ENCODE measurements around the gene GCNT3. TPM values are rescaled to one million over a fixed set of nuclear protein-coding genes. Genes with fewer than 3 reads are reported as not detected.

The GCNT3 gene
- total RNA-seq, 4 donors from 2014 or later = 1.5 TPM; not detected in 3

DNA sequence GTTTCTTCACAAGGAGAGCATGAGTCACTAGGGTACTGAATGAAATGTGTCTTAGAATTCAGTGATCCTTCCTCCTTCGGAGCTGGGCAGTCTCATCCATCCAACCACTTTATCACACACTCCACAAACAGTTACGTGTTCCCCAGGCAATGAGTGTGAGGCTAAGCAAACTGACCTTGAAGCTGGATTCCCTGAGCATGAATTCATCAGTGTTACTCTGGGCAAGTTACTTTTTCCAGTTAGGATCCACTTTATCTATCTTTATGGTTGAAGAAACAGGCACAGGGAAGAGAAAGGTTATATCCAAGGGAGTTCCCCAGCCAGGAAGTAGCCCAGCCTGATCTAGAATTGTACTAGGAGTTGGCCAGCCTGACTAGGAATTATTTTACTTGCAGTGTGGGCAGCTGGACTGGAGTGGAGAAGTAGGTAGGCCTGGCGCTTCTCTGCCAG is 17.1 kb upstream of the GCNT3 start:
- no peak for DNase-seq (ENCODE audit: low spot score in 2 of 2)
- WGBS, 2 donors = 55 to 59% methylated on average over 3 of the region's 3 CpGs
- no peak overlapping the region for H3K4me3 ChIP-seq (ENCODE audit: low read depth, poor library complexity, severe bottlenecking)
- TF ChIP-seq POLR2A (IDR thresholded peaks at IDR 0.05) = no peak
- TF ChIP-seq, protein P1, sequence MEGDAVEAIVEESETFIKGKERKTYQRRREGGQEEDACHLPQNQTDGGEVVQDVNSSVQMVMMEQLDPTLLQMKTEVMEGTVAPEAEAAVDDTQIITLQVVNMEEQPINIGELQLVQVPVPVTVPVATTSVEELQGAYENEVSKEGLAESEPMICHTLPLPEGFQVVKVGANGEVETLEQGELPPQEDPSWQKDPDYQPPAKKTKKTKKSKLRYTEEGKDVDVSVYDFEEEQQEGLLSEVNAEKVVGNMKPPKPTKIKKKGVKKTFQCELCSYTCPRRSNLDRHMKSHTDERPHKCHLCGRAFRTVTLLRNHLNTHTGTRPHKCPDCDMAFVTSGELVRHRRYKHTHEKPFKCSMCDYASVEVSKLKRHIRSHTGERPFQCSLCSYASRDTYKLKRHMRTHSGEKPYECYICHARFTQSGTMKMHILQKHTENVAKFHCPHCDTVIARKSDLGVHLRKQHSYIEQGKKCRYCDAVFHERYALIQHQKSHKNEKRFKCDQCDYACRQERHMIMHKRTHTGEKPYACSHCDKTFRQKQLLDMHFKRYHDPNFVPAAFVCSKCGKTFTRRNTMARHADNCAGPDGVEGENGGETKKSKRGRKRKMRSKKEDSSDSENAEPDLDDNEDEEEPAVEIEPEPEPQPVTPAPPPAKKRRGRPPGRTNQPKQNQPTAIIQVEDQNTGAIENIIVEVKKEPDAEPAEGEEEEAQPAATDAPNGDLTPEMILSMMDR (IDR thresholded peaks at IDR 0.05) = no peak
- intact Hi-C loops (cut with DNase I; ENCODE audit: low total_unique reads) = no loop called here

DNA sequence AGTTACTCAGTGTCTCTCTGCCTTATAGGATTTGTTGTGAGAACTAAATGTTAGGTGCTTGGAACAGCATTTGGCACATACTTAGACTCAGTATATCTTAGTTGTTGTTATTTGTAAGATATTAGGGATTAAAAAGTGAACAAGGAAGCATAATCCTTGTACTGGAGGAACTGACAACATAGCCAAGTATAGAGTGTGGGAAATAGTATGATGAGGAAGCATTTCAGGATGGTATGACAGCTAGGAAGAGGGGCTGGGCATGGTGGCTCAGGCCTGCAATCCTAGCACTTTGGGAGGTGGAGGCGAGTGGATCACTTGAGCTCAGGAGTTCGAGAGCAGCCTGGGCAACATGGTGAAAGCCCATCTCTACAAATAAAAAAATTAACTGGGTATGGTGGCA is 16.6 kb upstream of the GCNT3 start:
- intact Hi-C loops (cut with DNase I; ENCODE audit: low total_unique reads) = no loop called here
- DNase-seq (ENCODE audit: low spot score in 2 of 2) = no peak
- no peak for TF ChIP-seq POLR2A (IDR thresholded peaks at IDR 0.05)
- TF ChIP-seq, protein P1 (IDR thresholded peaks at IDR 0.05) = no peak
- no peak overlapping the region for H3K4me3 ChIP-seq (ENCODE audit: low read depth, poor library complexity, severe bottlenecking)
- 82 to 98% methylated on average over 2 of the region's 2 CpGs for WGBS, 2 donors

DNA sequence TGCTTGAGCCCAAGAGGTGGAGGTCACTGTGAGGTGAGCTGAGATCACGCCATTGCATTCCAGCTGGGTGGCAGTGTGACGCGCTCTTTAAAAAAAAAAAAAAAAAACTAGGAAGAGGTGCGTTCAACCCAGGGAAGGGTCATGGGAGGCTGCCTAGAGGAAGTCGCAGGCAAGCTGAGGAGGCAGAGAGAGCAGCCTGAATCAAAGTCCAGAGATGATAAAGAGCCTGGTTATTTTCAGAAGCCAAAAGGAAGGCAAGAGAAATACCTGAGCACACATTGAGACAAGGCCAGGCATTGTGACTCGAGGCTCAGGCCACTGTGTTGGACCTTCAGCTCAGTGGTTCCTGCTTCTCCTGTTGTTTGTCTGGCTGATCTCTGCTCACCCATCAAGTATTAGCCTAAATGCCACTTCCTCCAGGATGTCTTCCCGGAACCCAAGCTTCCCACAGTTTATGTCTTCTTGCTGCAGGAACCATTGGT is 16.1 kb upstream of the GCNT3 start:
- no peak overlapping the region for H3K4me3 ChIP-seq (ENCODE audit: low read depth, poor library complexity, severe bottlenecking)
- intact Hi-C loops (cut with DNase I; ENCODE audit: low total_unique reads) = no loop called here
- TF ChIP-seq, protein P1 (IDR thresholded peaks at IDR 0.05) = no peak
- TF ChIP-seq POLR2A (IDR thresholded peaks at IDR 0.05) = no peak
- DNase-seq (ENCODE audit: low spot score in 2 of 2) = no peak
- 70 to 83% methylated on average over 7 of the region's 7 CpGs for WGBS, 2 donors

DNA sequence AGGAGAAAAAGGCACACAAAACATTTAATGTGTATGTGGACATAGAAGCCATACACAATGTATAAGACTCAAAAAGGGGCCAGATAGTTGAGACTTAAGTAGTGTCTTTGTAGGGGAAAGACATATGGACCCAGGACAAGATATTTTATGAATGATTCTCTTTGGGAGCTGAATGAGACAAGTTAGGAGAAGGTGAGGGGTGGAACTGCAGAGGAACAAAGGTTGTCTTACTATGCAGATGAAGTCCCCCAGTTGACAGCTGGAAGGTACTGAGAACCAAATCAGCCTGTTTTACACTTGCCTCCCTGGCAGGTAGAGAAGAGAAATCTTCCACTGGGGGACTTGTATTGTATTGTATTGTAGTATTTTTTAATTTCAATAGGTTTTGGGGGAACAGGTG is 14.9 kb upstream of the GCNT3 start:
- no peak for DNase-seq (ENCODE audit: low spot score in 2 of 2)
- TF ChIP-seq, protein P1 (IDR thresholded peaks at IDR 0.05) = no peak
- no peak for TF ChIP-seq POLR2A (IDR thresholded peaks at IDR 0.05)
- intact Hi-C loops (cut with DNase I; ENCODE audit: low total_unique reads) = no loop called here
- no peak overlapping the region for H3K4me3 ChIP-seq (ENCODE audit: low read depth, poor library complexity, severe bottlenecking)

DNA sequence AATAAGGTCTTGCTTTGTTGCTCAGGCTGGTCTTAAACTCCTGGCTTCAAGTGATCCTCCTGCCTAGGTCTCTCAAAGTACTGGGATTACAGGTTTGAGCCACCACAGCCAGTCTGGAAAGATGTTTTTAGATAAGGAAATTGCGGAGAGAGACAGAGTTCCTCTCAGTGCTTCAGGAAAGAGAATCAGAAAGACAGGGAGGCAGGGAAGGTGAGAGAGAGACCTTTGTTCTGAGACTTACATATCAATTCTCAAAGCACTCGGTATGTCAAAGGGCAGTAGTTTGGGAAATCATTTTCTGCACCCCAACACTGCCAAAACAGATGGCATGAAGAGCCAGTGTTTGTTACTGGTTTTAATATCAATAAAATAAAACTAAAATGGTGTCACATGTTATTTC is 13.1 kb upstream of the GCNT3 start:
- intact Hi-C loops (cut with DNase I; ENCODE audit: low total_unique reads) = no loop called here
- no peak for DNase-seq (ENCODE audit: low spot score in 2 of 2)
- 91 to 92% methylated on average over 2 of the region's 2 CpGs for WGBS, 2 donors

More for the DNA sequence above, 13.1 kb upstream of the GCNT3 start:
- TF ChIP-seq, protein P1 (IDR thresholded peaks at IDR 0.05) = no peak
- TF ChIP-seq POLR2A (IDR thresholded peaks at IDR 0.05) = no peak
- no peak overlapping the region for H3K4me3 ChIP-seq (ENCODE audit: low read depth, poor library complexity, severe bottlenecking)

Data from lower leg skin (tissue), 4 donors.